GM19239 (cell line): ENCODE measurements around the gene RTBDN.

Experiments used
- DNase-seq: peaks from one replicate; pipeline ENCODE4 v3.0.0; 2011; ENCODE audit warnings: low spot score; ENCODE audit not compliant: insufficient read length
- FAIRE-seq: peaks from 2 replicates; lab custom pipeline; 2011; peaks lifted over from hg19 to GRCh38; lab: Jason Lieb, UNC

Gene RTBDN

DNA sequence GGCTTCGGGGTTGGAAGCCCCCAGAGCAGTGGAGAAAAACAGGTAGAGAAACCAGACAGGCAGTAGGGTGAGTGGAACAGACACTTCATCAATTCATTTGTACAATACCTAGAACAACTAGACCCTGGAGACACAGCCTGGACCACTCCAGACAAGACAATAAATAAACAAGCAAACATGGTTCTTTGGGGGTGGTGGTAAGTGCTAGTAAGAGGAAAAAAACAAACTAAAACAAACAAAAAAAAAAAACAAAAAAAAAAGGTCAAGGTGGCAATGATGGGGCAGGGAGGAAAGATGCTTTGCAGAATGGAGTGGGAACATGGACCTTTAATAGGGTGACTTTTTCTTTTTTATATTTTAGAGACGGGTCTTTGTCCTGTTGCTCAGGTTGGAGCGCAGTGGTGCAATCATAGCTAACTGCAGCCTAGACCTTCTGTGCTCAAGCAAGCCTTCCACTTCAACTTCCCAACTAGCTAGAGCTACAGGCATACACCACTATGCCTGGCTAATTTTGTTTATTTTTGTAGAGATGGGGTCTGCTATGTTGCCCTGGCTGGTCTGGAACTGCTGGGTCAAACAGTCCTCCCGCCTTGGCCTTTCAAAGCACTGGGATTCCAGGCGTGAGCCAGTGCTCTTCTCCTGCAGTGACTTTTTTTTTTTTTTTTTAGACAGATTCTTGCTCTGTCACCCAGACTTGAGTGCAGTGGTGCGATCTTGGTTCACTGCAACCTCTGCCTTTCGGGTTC, 40.0 kb downstream of the RTBDN start:
- FAIRE-seq (no peak), DNase-seq (no peak)

- DNase-seq = peak; percentile 78
- peak; percentile 70 for FAIRE-seq
These were observed 40.8 kb downstream of the RTBDN start for GRCh38 chr19:12793290-12794195.

DNA sequence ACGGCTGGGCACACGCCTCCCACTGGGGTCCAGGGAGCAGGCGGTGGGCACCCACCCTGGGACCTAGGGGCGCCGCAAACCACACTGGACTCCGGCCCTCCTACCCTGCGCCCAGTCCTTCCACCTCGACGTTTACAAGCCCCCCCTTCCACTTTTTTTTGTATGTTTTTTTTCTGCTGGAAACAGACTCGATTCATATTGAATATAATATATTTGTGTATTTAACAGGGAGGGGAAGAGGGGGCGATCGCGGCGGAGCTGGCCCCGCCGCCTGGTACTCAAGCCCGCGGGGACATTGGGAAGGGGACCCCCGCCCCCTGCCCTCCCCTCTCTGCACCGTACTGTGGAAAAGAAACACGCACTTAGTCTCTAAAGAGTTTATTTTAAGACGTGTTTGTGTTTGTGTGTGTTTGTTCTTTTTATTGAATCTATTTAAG, 41.5 kb downstream of the RTBDN start:
- DNase-seq = no peak
- FAIRE-seq = no peak

DNA sequence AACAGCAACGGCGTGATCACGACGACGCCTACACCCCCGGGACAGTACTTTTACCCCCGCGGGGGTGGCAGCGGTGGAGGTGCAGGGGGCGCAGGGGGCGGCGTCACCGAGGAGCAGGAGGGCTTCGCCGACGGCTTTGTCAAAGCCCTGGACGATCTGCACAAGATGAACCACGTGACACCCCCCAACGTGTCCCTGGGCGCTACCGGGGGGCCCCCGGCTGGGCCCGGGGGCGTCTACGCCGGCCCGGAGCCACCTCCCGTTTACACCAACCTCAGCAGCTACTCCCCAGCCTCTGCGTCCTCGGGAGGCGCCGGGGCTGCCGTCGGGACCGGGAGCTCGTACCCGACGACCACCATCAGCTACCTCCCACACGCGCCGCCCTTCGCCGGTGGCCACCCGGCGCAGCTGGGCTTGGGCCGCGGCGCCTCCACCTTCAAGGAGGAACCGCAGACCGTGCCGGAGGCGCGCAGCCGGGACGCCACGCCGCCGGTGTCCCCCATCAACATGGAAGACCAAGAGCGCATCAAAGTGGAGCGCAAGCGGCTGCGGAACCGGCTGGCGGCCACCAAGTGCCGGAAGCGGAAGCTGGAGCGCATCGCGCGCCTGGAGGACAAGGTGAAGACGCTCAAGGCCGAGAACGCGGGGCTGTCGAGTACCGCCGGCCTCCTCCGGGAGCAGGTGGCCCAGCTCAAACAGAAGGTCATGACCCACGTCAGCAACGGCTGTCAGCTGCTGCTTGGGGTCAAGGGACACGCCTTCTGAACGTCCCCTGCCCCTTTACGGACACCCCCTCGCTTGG, 42.1 kb downstream of the RTBDN start:
- DNase-seq (no peak), FAIRE-seq (peak; percentile 49)

- FAIRE-seq (peak; percentile 82), DNase-seq (peak; percentile 78)
These were observed 42.9 kb downstream of the RTBDN start, which contains the start of gene JUNB for GRCh38 chr19:12791345-12792050. JUNB (plus strand) TSS chr19:12791486; CDS start chr19:12791772, 286 bp downstream.

DNA sequence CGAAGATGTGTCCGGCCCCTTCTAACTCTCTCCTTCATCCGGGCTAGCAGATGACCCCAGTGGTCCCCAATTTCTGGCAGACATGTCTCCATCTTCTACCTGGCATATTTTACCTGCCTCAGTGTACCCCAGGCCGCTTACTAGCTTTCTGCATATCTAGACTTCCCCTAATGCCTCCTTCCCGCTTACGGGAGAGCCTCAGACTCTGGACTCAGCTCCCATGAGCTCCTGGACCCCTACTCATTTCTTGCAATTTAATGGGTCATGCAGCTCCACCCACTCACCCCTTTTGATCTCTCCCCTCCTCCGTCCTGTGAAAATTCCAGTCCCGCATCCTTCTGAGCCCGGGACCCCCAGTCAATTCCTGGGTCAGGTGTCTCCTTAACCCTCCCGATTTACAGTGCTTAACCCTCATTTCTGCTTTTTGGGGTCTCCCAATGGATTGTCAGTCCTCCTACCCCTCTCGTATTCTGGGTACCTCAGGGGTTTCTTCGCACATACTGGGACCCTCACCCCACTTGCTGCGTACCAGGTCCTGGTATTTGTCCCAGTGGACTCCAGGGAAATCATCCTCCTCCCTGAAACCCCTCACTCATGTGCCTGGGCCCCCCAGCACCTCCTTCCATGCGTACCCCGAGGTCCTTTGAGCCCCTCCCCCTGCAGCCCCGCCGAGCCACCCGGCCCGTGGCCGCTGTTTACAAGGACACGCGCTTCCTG, 43.6 kb downstream of the RTBDN start:
- DNase-seq = no peak
- no peak for FAIRE-seq

- FAIRE-seq (no peak), DNase-seq (peak; percentile 93)
These were observed 44.3 kb downstream of the RTBDN start for GRCh38 chr19:12789904-12790619.

- FAIRE-seq (no peak), DNase-seq (no peak)
These were observed 45.1 kb downstream of the RTBDN start for GRCh38 chr19:12789098-12789903.

DNA sequence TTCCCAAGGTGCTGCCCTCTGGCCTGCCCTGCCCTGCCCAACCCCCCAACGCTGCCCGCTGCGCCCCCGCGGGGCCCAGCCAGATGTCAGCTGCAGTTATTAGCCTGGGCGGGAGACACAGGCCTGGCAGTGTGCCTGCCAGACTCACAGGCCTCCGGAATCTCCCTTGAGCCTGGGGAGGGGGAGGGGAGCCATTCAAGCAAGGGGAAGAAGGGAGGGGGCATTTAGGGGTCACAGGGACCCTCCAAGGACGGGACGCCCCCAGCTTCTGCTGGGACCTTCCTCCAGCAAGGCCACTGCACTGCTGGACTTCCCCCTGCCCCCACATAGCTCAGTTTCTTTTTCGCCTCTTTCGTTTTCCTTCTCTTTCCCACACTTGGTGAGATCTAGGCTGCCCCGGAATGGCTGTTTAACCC, 45.7 kb downstream of the RTBDN start:
- DNase-seq (no peak), FAIRE-seq (peak; percentile 69)

DNA sequence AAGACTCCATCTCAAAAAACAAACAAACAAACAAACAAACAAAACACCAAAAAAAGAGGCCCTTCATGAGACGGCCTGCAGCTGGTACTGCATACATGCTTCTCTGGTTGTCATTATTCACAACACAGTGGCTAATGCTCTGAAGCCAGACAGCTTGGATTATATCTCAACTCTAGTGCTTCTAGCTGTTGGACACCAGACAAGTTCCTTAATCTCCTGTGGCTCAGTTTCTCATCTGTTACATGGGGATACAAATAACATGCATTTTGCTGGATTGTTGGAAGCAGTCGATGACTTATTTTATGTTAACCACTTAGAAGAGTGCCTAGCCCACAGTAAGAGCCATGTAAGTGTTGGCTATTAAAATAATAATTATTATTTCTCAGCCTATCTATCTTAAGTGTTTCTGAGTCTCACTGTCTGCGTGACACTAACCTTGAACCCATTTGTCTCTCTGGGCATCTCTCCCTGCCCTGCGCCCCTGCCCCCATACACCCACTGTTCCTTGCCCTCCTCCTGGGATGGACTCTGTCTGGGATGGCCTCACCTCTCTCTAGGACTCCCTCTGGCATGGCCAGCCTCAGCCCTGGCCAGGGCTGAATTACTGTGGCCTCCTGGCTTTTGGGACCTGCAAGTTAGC, 46.2 kb downstream of the RTBDN start:
- DNase-seq = no peak
- no peak for FAIRE-seq

- no peak for FAIRE-seq
- DNase-seq = no peak
These were observed 46.9 kb downstream of the RTBDN start for GRCh38 chr19:12787458-12787857.

DNA sequence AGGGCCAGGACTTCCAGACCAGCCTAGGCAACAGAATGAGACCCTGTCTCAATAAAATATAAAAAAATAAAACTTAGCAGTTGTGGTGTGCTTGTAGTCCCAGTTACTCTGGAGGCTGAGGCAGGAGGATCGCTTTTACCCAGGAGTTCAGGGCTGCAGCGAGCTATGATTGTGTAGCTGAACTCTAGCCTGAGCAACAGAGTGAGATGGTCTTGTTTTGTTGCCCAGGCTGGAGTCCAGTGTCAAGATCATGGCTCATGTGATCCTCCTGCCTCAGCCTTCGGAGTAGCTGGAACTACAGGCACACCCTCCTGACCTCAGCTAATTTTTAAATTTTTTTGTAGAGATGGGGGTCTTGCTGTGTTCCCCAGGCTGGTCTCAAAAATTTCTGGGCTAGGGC, 47.4 kb downstream of the RTBDN start:
- no peak for FAIRE-seq
- DNase-seq = no peak

- no peak for FAIRE-seq
These were observed 48.1 kb downstream of the RTBDN start for GRCh38 chr19:12786141-12786870.

GRCh38 chr19:12785431-12786031, 48.8 kb downstream of the RTBDN start:
- no peak for FAIRE-seq
- DNase-seq = no peak

More at GRCh38 chr19:12786141-12786870, 48.1 kb downstream of the RTBDN start:
- no peak for DNase-seq

DNA sequence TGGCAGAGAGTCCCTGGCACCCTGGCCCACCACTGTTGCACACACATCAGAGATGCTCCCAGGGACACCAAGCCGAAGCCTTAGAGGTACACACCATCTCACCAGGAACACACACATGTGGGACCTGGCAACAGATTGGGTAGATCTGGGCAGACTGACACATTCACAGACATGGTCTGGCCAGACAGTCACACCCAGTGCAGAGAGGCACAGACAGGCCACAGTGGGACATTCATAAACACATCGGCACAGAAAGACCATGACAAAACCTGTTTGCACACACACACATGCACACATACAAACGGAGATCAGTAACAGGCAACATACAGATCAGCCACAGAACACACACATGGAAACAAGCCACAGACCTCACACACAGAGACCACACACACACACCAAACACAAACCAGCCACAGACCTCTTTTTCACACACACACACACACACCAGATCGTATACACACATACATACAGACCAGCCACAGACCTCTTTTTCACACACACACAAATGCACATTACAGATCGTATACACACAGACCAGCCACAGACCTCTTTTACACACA, 49.4 kb downstream of the RTBDN start:
- no peak for FAIRE-seq
- no peak for DNase-seq

GRCh38 chr19:12784394-12784870, 49.9 kb downstream of the RTBDN start:
- FAIRE-seq = no peak
- DNase-seq = no peak
